Effector memory CD8-positive, alpha-beta T cell (primary cell): ENCODE measurements around the gene STARD13.

Experiments
- ATAC-seq: fragments of 150-1000 bp; cut with Tn5 transposase; replicated peaks from 2 replicates; pipeline ENCODE4 v1.10.0; 2021; ENCODE audit warnings: mild to moderate bottlenecking, moderate library complexity
- DNase-seq, 3 experiments: peaks; one replicate each; pipeline ENCODE4 v3.0.0; 2021
- H3K27ac Mint-ChIP-seq, 2 donors: one replicate each; pipeline ENCODE4 v1.8.0; 2022; ENCODE audit warnings: mild to moderate bottlenecking in 2 of 2, mixed read lengths in 2 of 2, moderate library complexity in 2 of 2
- H3K27me3 Mint-ChIP-seq, 2 donors: one replicate each; pipeline ENCODE4 v1.8.0; 2022; ENCODE audit warnings: mixed read lengths in 2 of 2
- H3K36me3 Mint-ChIP-seq: one replicate; pipeline ENCODE4 v1.8.0; 2022; ENCODE audit warnings: mild to moderate bottlenecking, moderate library complexity, mixed read lengths; ENCODE audit not compliant: insufficient read depth
- H3K4me1 Mint-ChIP-seq, 2 donors: one replicate each; pipeline ENCODE4 v1.8.0; 2022; ENCODE audit warnings: low read depth in 2 of 2, mixed read lengths in 2 of 2
- H3K4me3 Mint-ChIP-seq, 2 donors: one replicate each; pipeline ENCODE4 v1.8.0; 2022; ENCODE audit warnings: mild to moderate bottlenecking in 2 of 2, mixed read lengths in 2 of 2, moderate library complexity in 2 of 2
- H3K9me3 Mint-ChIP-seq, 2 donors: one replicate each; pipeline ENCODE4 v1.8.0; 2022; ENCODE audit warnings: mixed read lengths in 2 of 2

Gene STARD13

GRCh38 chr13:33277946-33278345 is 7.6 kb downstream of the STARD13 start:
- no peak overlapping the region for H3K4me3 Mint-ChIP-seq
- no peaks in the 10 kb centered on the region for H3K9me3 Mint-ChIP-seq
- H3K36me3 Mint-ChIP-seq, result no peaks in the 10 kb centered on the region
- H3K27ac Mint-ChIP-seq, result no peak overlapping the region
- H3K4me1 Mint-ChIP-seq, result no peaks in the 10 kb centered on the region
- peaks cover 23 to 24% of the 10 kb centered on the region in 2 donors for H3K27me3 Mint-ChIP-seq
- no peak for DNase-seq
- no peak for ATAC-seq

- DNase-seq (no peak), ATAC-seq (no peak)
- H3K27ac Mint-ChIP-seq, result no peak overlapping the region
- no peaks in the 10 kb centered on the region for H3K4me1 Mint-ChIP-seq
- H3K36me3 Mint-ChIP-seq, result no peaks in the 10 kb centered on the region
- H3K4me3 Mint-ChIP-seq, result no peak overlapping the region
- no peaks in the 10 kb centered on the region for H3K9me3 Mint-ChIP-seq
- H3K27me3 Mint-ChIP-seq, result peaks cover 20 to 29% of the 10 kb centered on the region in 2 donors
Measured at GRCh38 chr13:33277037-33277740, 8.4 kb downstream of the STARD13 start.

- Mint-ChIP-seq H3K4me3 (no peak overlapping the region), H3K36me3 (no peaks in the 10 kb centered on the region), H3K4me1 (no peaks in the 10 kb centered on the region), H3K27ac (no peak overlapping the region), H3K27me3 (peaks cover 15 to 30% of the 10 kb centered on the region in 2 donors), H3K9me3 (no peaks in the 10 kb centered on the region)
- ATAC-seq, result no peak
- no peak for DNase-seq
Measured at GRCh38 chr13:33276570-33276969, 9.0 kb downstream of the STARD13 start.

GRCh38 chr13:33275916-33276315 is 9.6 kb downstream of the STARD13 start:
- Mint-ChIP-seq H3K36me3 (no peaks in the 10 kb centered on the region), H3K27ac (no peak overlapping the region), H3K27me3 (peaks cover 15 to 31% of the 10 kb centered on the region in 2 donors), H3K4me3 (no peak overlapping the region), H3K4me1 (no peaks in the 10 kb centered on the region), H3K9me3 (no peaks in the 10 kb centered on the region)
- no peak for ATAC-seq
- DNase-seq, result no peak

- no peak overlapping the region for H3K27ac Mint-ChIP-seq
- H3K9me3 Mint-ChIP-seq, result no peaks in the 10 kb centered on the region
- no peak for ATAC-seq
- no peaks in the 10 kb centered on the region for H3K4me1 Mint-ChIP-seq
- no peaks in the 10 kb centered on the region for H3K36me3 Mint-ChIP-seq
- no peak overlapping the region for H3K4me3 Mint-ChIP-seq
- no peak for DNase-seq
- peaks cover 15 to 17% of the 10 kb centered on the region in 2 donors for H3K27me3 Mint-ChIP-seq
Measured at GRCh38 chr13:33274264-33274663, 11.3 kb downstream of the STARD13 start.

GRCh38 chr13:33272531-33273124 is 12.9 kb downstream of the STARD13 start:
- Mint-ChIP-seq H3K36me3 (no peaks in the 10 kb centered on the region), H3K4me3 (no peak overlapping the region), H3K27ac (no peak overlapping the region), H3K4me1 (no peaks in the 10 kb centered on the region), H3K27me3 (peaks cover 13 to 19% of the 10 kb centered on the region in 2 donors), H3K9me3 (no peaks in the 10 kb centered on the region)
- no peak for DNase-seq
- ATAC-seq, result no peak

GRCh38 chr13:33271759-33272158 is 13.8 kb downstream of the STARD13 start:
- no peak overlapping the region for H3K27ac Mint-ChIP-seq
- H3K36me3 Mint-ChIP-seq, result no peaks in the 10 kb centered on the region
- ATAC-seq (no peak), DNase-seq (no peak)
- no peak overlapping the region for H3K4me3 Mint-ChIP-seq
- no peaks in the 10 kb centered on the region for H3K4me1 Mint-ChIP-seq
- H3K9me3 Mint-ChIP-seq, result no peaks in the 10 kb centered on the region
- H3K27me3 Mint-ChIP-seq, result peaks cover 21 to 28% of the 10 kb centered on the region in 2 donors

GRCh38 chr13:33270895-33271538 is 14.5 kb downstream of the STARD13 start:
- H3K9me3 Mint-ChIP-seq, result no peaks in the 10 kb centered on the region
- H3K36me3 Mint-ChIP-seq, result no peaks in the 10 kb centered on the region
- no peak overlapping the region for H3K27ac Mint-ChIP-seq
- ATAC-seq (no peak), DNase-seq (no peak)
- H3K4me1 Mint-ChIP-seq, result no peaks in the 10 kb centered on the region
- peaks cover 23 to 34% of the 10 kb centered on the region in 2 donors for H3K27me3 Mint-ChIP-seq
- no peak overlapping the region for H3K4me3 Mint-ChIP-seq

GRCh38 chr13:33265607-33266006 is 19.9 kb downstream of the STARD13 start:
- Mint-ChIP-seq H3K4me3 (no peak overlapping the region), H3K27me3 (peaks cover 32 to 35% of the 10 kb centered on the region in 2 donors), H3K4me1 (no peaks in the 10 kb centered on the region), H3K9me3 (no peaks in the 10 kb centered on the region), H3K27ac (no peak overlapping the region), H3K36me3 (no peaks in the 10 kb centered on the region)
- no peak for DNase-seq
- no peak for ATAC-seq

GRCh38 chr13:33265133-33265532 is 20.4 kb downstream of the STARD13 start:
- no peak for DNase-seq
- Mint-ChIP-seq H3K36me3 (no peaks in the 10 kb centered on the region), H3K27me3 (peaks cover 32 to 39% of the 10 kb centered on the region in 2 donors), H3K9me3 (no peaks in the 10 kb centered on the region), H3K4me1 (no peaks in the 10 kb centered on the region), H3K27ac (no peak overlapping the region), H3K4me3 (no peak overlapping the region)
- no peak for ATAC-seq

GRCh38 chr13:33264620-33264978 is 21.0 kb downstream of the STARD13 start:
- ATAC-seq (no peak), DNase-seq (no peak)
- no peak overlapping the region for H3K4me3 Mint-ChIP-seq
- no peaks in the 10 kb centered on the region for H3K4me1 Mint-ChIP-seq
- H3K36me3 Mint-ChIP-seq, result no peaks in the 10 kb centered on the region
- H3K9me3 Mint-ChIP-seq, result no peaks in the 10 kb centered on the region
- peaks cover 32 to 39% of the 10 kb centered on the region in 2 donors for H3K27me3 Mint-ChIP-seq
- H3K27ac Mint-ChIP-seq, result no peak overlapping the region

GRCh38 chr13:33263976-33264619 is 21.5 kb downstream of the STARD13 start:
- H3K27ac Mint-ChIP-seq, result no peak overlapping the region
- no peak for ATAC-seq
- no peaks in the 10 kb centered on the region for H3K36me3 Mint-ChIP-seq
- H3K9me3 Mint-ChIP-seq, result no peaks in the 10 kb centered on the region
- DNase-seq, result no peak
- H3K4me3 Mint-ChIP-seq, result no peak overlapping the region
- no peaks in the 10 kb centered on the region for H3K4me1 Mint-ChIP-seq
- peaks cover 32 to 39% of the 10 kb centered on the region in 2 donors for H3K27me3 Mint-ChIP-seq

GRCh38 chr13:33263484-33263883 is 22.1 kb downstream of the STARD13 start:
- Mint-ChIP-seq H3K4me3 (no peak overlapping the region), H3K9me3 (no peaks in the 10 kb centered on the region), H3K36me3 (no peaks in the 10 kb centered on the region), H3K4me1 (no peaks in the 10 kb centered on the region), H3K27ac (no peak overlapping the region), H3K27me3 (peaks cover 32 to 39% of the 10 kb centered on the region in 2 donors)
- no peak for DNase-seq
- no peak for ATAC-seq
